HepG2 (cell line): ENCODE results near the gene TMEM63B. TPM values are rescaled to one million over a fixed set of nuclear protein-coding genes. Genes with fewer than 3 reads are reported as not detected.
A peak's percentile ranks its signal among the peaks of the same experiment; 100 is the strongest.

ENCODE experiments used
- GABPB1 ChIP-seq: IDR thresholded peaks from 2 replicates; pipeline ENCODE4 v1.6.1; 2016; ENCODE audit warnings: mild to moderate bottlenecking, missing genetic modification reagents, moderate library complexity, missing compliant biosample characterization
- NONO ChIP-seq, 2 experiments: fragments of 450-650 bp in 1 of 2; sonication (generic) in 1 of 2; formaldehyde crosslinking in 1 of 2; IDR thresholded peaks in 1 of 2; conservative IDR thresholded peaks in 1 of 2; 2 replicates each; pipeline versions ENCODE4 v1.6.1 to v1.8.0; 2017 to 2022; ENCODE audit warnings: mild to moderate bottlenecking in 1 of 2, missing genetic modification reagents in 1 of 2, moderate library complexity in 1 of 2
- POGK ChIP-seq: sonication (generic); formaldehyde crosslinking; conservative IDR thresholded peaks from 2 replicates; pipeline ENCODE4 v1.8.0; 2022; ENCODE audit warnings: mild to moderate bottlenecking, moderate library complexity, missing genetic modification reagents
- PRMT3 ChIP-seq: sonication (generic); formaldehyde crosslinking; IDR thresholded peaks from 2 replicates; pipeline ENCODE4 v1.8.1; 2022; ENCODE audit warnings: low read depth, mild to moderate bottlenecking, moderate library complexity, missing genetic modification reagents, borderline replicate concordance
- SAP130 ChIP-seq: IDR thresholded peaks from 2 replicates; pipeline ENCODE4 v1.6.1; 2016; ENCODE audit warnings: low read depth
- SETDB1 ChIP-seq: sonication (generic); formaldehyde crosslinking; IDR thresholded peaks from 2 replicates; pipeline ENCODE4 v1.5.1; 2020; ENCODE audit warnings: missing genetic modification reagents, mild to moderate bottlenecking, borderline replicate concordance
- SOX5 ChIP-seq: IDR thresholded peaks from 2 replicates; pipeline ENCODE4 v1.6.1; 2016; ENCODE audit warnings: borderline replicate concordance
- SOX6 ChIP-seq, 2 experiments: fragments of 450-650 bp in 1 of 2; sonication (generic) in 1 of 2; formaldehyde crosslinking in 1 of 2; IDR thresholded peaks; 2 replicates each; pipeline versions ENCODE4 v1.4.0 to v1.6.1; 2017 to 2020; ENCODE audit warnings: antibody characterized with exemption in 1 of 2, mild to moderate bottlenecking in 1 of 2, missing genetic modification reagents in 1 of 2
- TEAD3 ChIP-seq: optimal IDR thresholded peaks from 2 replicates; pipeline ENCODE3; 2016; ENCODE audit warnings: borderline replicate concordance
- TP53 ChIP-seq: sonication (generic); formaldehyde crosslinking; conservative IDR thresholded peaks from 2 replicates; pipeline ENCODE4 v1.4.0; 2020; ENCODE audit warnings: missing genetic modification reagents
- ZBTB7B ChIP-seq: sonication (generic); formaldehyde crosslinking; IDR thresholded peaks from 2 replicates; pipeline ENCODE4 v1.4.0; 2020; ENCODE audit warnings: missing genetic modification reagents
- ZHX1 ChIP-seq: sonication (generic); formaldehyde crosslinking; IDR thresholded peaks from 2 replicates; pipeline ENCODE4 v1.8.1; 2022; ENCODE audit warnings: low read depth, mild to moderate bottlenecking, missing genetic modification reagents
- ZMYM2 ChIP-seq: sonication (generic); formaldehyde crosslinking; IDR thresholded peaks from 2 replicates; pipeline ENCODE4 v1.8.0; 2022; ENCODE audit warnings: mild to moderate bottlenecking, missing genetic modification reagents
- ZMYM4 ChIP-seq: sonication (generic); formaldehyde crosslinking; IDR thresholded peaks from 2 replicates; pipeline ENCODE4 v1.8.1; 2023; ENCODE audit warnings: mild to moderate bottlenecking, missing genetic modification reagents
- ZNF292 ChIP-seq: sonication (generic); formaldehyde crosslinking; IDR thresholded peaks from 2 replicates; pipeline ENCODE4 v1.8.1; 2022; ENCODE audit warnings: mild to moderate bottlenecking, low read depth, missing genetic modification reagents, borderline replicate concordance
- ZNF576 ChIP-seq: sonication (generic); formaldehyde crosslinking; IDR thresholded peaks from 2 replicates; pipeline ENCODE4 v1.4.0; 2020; ENCODE audit warnings: mild to moderate bottlenecking, missing genetic modification reagents
- ZSCAN25 ChIP-seq: sonication (generic); formaldehyde crosslinking; IDR thresholded peaks from 2 replicates; pipeline ENCODE4 v1.8.0; 2022; ENCODE audit warnings: mild to moderate bottlenecking, missing genetic modification reagents
- polyA plus RNA-seq, 8 experiments: library from polyadenylated mRNA; depleted of rRNA in 3 of 8; stranded (reverse) in 7 of 8; unstranded in 1 of 8; fragments of >200 nt; fragmentation: Illumina TruSeq in 4 of 8; extraction: Trizol in 4 of 8; gene quantifications; 2 replicates each; pipeline versions ENCODE4 v1.2.1 to v1.2.3, GENCODE V29; 2011 to 2016; ENCODE audit warnings: low read depth in 4 of 8, missing spikeins in 1 of 8, mixed read lengths in 1 of 8; ENCODE audit not compliant: insufficient read depth in 1 of 8
- total RNA-seq, 5 experiments: library from RNA; depleted of rRNA; stranded (reverse); fragments of >200 nt; fragmentation: Illumina TruSeq; extraction: Trizol; gene quantifications; 2 replicates each; pipeline ENCODE4 v1.2.3, GENCODE V29; 2016; ENCODE audit warnings: low read depth in 1 of 5

TMEM63B gene
- total and polyA plus RNA-seq, 2 of the 13 experiments (the other 11 are each of a cell fraction or from before 2014, with no cell fraction given): 27.4 to 75.8 TPM

GRCh38 chr6:44176762-44177509, 49.6 kb downstream of the TMEM63B start (continued):
- no peak for TF ChIP-seq POGK (CRISPR knock-in tag)
- no peak for TF ChIP-seq SOX5 (CRISPR knock-in tag)
- TF ChIP-seq PRMT3 (CRISPR knock-in tag): no peak
- TF ChIP-seq SAP130 (CRISPR knock-in tag): 0 out of 2 replicates have a peak, but pooled peaks have one; percentile 25
- TF ChIP-seq ZMYM4: no peak
- TF ChIP-seq ZBTB7B (CRISPR knock-in tag): peak; percentile 59; the same call in 1 of the 2 replicates
- TF ChIP-seq ZHX1 (CRISPR knock-in tag): 0 out of 2 replicates have a peak, but pooled peaks have one; percentile 23
- TF ChIP-seq SETDB1 (CRISPR knock-in tag): no peak
- TF ChIP-seq TP53 (CRISPR knock-in tag): no peak
- no peak for TF ChIP-seq ZMYM2 (CRISPR knock-in tag)
- 0 out of 2 replicates have a peak, but pooled peaks have one; percentile 37 for TF ChIP-seq ZSCAN25 (CRISPR knock-in tag)
- no peak for TF ChIP-seq NONO (IDR thresholded peaks at IDR 0.05)
- TF ChIP-seq NONO (CRISPR knock-in tag; conservative IDR thresholded peaks at IDR 0.05): 0 out of 2 replicates have a peak, but pooled peaks have one; percentile 25
- no peak for TF ChIP-seq SOX6 (IDR thresholded peaks at IDR 0.05)
- 0 out of 2 replicates have a peak, but pooled peaks have one; percentile 9 for TF ChIP-seq SOX6 (CRISPR knock-in tag; IDR thresholded peaks at IDR 0.05)
- 0 out of 2 replicates have a peak, but pooled peaks have one; percentile 39 for TF ChIP-seq ZNF292
- TF ChIP-seq GABPB1 (CRISPR knock-in tag): 0 out of 2 replicates have a peak, but pooled peaks have one; percentile 15
- no peak for TF ChIP-seq TEAD3 (CRISPR knock-in tag)
- TF ChIP-seq ZNF576 (CRISPR knock-in tag): 0 out of 2 replicates have a peak, but pooled peaks have one; percentile 22
- TF ChIP-seq, all 625 proteins: peak for 21
